ENCODE data around the gene OR11G2.

- TF ChIP-seq RAD21 (conservative IDR thresholded peaks at IDR 0.05 in 1 of 2, IDR thresholded peaks at IDR 0.05 in 1 of 2): no peak
- TF ChIP-seq, protein P1, sequence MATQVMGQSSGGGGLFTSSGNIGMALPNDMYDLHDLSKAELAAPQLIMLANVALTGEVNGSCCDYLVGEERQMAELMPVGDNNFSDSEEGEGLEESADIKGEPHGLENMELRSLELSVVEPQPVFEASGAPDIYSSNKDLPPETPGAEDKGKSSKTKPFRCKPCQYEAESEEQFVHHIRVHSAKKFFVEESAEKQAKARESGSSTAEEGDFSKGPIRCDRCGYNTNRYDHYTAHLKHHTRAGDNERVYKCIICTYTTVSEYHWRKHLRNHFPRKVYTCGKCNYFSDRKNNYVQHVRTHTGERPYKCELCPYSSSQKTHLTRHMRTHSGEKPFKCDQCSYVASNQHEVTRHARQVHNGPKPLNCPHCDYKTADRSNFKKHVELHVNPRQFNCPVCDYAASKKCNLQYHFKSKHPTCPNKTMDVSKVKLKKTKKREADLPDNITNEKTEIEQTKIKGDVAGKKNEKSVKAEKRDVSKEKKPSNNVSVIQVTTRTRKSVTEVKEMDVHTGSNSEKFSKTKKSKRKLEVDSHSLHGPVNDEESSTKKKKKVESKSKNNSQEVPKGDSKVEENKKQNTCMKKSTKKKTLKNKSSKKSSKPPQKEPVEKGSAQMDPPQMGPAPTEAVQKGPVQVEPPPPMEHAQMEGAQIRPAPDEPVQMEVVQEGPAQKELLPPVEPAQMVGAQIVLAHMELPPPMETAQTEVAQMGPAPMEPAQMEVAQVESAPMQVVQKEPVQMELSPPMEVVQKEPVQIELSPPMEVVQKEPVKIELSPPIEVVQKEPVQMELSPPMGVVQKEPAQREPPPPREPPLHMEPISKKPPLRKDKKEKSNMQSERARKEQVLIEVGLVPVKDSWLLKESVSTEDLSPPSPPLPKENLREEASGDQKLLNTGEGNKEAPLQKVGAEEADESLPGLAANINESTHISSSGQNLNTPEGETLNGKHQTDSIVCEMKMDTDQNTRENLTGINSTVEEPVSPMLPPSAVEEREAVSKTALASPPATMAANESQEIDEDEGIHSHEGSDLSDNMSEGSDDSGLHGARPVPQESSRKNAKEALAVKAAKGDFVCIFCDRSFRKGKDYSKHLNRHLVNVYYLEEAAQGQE (IDR thresholded peaks at IDR 0.05): no peak
- TF ChIP-seq, protein P2, sequence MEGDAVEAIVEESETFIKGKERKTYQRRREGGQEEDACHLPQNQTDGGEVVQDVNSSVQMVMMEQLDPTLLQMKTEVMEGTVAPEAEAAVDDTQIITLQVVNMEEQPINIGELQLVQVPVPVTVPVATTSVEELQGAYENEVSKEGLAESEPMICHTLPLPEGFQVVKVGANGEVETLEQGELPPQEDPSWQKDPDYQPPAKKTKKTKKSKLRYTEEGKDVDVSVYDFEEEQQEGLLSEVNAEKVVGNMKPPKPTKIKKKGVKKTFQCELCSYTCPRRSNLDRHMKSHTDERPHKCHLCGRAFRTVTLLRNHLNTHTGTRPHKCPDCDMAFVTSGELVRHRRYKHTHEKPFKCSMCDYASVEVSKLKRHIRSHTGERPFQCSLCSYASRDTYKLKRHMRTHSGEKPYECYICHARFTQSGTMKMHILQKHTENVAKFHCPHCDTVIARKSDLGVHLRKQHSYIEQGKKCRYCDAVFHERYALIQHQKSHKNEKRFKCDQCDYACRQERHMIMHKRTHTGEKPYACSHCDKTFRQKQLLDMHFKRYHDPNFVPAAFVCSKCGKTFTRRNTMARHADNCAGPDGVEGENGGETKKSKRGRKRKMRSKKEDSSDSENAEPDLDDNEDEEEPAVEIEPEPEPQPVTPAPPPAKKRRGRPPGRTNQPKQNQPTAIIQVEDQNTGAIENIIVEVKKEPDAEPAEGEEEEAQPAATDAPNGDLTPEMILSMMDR (IDR thresholded peaks at IDR 0.05): no peak
- no peak for TF ChIP-seq TP53 (CRISPR knock-in tag; IDR thresholded peaks at IDR 0.05)
- no peak for TF ChIP-seq BHLHE40 (IDR thresholded peaks at IDR 0.05; ENCODE audit: low read depth, low read length)
- TF ChIP-seq EP300 (IDR thresholded peaks at IDR 0.05): no peak
- no peak for TF ChIP-seq CHD4 (IDR thresholded peaks at IDR 0.05; ENCODE audit: borderline replicate concordance)
- no peak for TF ChIP-seq ZSCAN20 (CRISPR knock-in tag; IDR thresholded peaks at IDR 0.05)
- no peak for TF ChIP-seq ESRRA (IDR thresholded peaks at IDR 0.05; ENCODE audit: borderline replicate concordance, low read length)
- TF ChIP-seq NFE2L2 (conservative IDR thresholded peaks at IDR 0.05; ENCODE audit: low read length): no peak
- no peak for TF ChIP-seq SMC3 (IDR thresholded peaks at IDR 0.05)
Measured at GRCh38 chr14:20190596-20190995, at the start of gene OR11G2.

Data from A549 (cell line).